Iris pigment epithelial cell (primary cell): ENCODE measurements around the gene EEF1AKMT3.
A peak's percentile ranks its signal among the peaks of the same experiment; 100 is the strongest.

ENCODE experiments used
- DNase-seq: peaks from one replicate; pipeline ENCODE4 v3.0.0-alpha.2; 2011; ENCODE audit warnings: low read depth

EEF1AKMT3 gene

DNA sequence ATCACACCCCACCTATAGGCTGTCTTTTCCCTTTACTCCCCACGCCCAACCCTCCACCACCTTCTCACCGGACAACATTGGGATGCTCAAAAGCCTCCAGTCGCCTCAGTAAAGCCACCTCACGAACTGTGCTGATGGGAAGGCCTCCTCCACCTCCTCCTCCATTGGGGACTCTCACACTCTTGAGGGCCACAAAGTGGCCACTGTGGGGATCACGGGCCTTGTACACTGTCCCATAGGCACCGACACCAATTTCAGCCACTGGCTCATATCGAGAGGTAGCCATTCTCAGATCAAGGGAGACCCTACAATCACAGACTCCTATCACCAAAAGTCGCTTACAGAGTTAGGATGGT lies 21.0 kb upstream of the EEF1AKMT3 start:
- DNase-seq, result no peak

DNA sequence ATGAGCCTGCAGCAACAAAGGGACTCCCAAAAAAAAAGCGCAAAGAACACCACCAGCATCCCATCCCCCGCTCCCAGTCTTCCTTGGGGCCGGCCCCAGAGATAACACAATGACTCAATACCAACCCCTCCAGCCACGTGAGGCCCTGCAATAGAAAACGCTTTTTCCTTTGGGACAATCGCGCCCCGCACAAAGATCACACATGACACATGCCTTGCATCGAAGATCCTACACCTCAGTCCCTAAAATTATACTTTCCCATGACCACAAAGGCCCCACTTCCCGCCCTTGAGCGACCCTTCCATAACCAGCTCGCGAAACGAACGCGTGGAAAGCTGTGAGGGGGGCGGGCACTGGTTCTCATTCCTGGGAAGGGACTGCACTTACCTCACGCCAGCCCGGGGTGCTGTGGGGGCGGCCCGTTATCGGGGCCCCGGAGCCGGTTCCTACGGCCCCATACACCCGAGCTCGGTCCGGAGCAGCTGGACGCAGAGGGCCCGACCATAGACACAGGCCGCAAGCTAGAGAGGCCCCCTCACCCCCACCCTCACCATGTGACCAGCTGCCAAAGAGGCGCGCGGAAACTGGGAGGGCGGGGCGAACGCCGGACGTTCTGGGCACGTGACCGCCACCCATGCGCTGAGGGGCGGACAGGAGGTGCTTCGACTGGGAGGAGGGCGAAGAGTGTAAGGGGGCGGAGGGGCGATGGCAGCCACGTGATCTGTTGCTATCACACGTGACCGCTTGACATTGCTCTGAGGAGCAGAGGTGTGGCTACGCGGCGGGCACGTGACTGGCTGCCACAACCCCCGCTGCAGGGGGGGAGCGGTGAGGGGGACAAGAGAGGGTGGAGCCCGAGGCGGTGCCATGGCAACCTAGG lies 20.4 kb upstream of the EEF1AKMT3 start, which contains the start of gene CDK4:
CDK4 (minus strand) TSS at position 523 of the 880 bp plus-strand sequence. CDS start 593 bp downstream, outside the sequence.
- peak; percentile 100 for DNase-seq

DNA sequence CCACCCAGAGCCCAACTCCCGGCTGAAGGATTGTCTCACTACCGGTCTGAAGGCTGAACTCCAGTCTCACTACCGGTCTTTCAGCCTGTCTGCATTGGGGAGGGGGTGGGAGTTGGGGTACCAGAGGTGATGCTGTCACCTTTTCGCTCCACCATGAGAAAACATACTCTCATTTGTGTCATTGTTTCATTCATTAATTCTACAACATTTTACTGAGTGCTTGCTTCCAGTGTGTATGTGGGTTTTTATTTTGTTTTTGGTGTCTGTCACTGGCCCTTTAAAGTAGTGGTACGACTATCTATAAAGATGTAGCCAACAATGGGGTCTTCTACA lies 19.8 kb upstream of the EEF1AKMT3 start:
- DNase-seq, result no peak

DNA sequence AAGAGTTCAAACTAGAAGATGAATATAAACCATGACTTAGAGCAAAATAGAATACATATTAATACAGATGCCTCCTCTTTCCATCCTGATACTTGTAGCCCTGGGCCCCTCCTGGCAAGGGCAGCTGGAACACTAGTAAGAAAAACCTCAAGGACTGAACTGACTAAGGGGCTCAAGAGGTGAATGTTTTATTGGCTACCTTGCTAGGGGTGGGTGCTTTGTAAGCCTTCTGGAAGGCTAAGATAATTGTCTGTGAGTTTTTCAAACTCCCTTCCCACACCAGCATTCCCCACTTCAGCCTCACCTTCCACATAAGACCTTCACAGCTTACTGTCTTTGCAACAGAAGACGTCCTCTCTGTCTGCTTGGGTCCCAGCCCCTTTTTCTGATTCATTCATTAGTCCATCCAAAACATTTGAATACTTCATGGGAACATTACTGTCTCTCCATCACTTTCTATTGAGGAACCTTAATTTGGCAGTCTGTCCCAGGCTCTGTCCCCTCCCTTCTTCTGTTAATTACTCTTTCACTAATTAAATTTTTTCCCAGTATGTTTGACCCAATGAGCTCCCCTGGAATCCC lies 18.6 kb upstream of the EEF1AKMT3 start:
- no peak for DNase-seq

DNA sequence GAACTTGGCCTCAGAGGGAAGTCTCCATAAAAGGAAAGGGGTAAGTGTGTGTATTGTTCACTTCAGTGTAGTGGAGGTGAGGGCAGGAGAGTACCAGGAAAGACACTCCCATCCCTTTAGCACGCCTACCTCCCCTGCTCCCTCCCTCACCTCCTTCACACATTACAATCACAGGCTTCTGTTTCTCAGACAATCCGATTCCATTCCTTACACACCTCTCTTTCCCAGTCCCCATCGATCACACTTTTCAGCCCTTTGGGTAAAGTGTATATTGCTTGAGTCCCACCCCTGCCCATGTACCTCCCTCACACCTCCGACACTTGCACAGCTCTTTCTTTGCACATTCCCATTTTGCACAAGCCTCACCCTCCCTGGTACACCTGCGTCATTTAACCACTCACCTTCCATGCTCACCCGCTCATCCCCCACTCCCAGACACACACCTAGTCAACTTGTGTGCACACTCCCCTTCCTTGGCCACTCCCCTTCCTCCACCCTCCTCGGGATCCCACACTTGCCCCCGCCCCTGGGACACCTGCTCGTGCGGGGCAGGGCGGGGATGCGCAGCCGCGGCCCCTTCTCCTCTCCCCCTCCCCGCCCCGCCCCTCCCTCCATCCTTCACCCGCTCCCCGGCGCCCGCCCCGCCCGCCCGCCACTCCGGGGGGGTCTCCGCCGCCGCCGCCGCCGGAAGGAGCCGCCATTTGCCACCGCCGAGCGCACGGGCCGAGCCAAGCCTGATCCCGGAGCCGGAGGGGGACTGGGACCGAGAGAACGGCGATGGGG lies 17.8 kb upstream of the EEF1AKMT3 start, which contains the start of gene MARCHF9:
MARCHF9 (plus strand) TSS at position 693 of the 783 bp plus-strand sequence. CDS start 426 bp downstream, outside the sequence.
- DNase-seq, result no peak

DNA sequence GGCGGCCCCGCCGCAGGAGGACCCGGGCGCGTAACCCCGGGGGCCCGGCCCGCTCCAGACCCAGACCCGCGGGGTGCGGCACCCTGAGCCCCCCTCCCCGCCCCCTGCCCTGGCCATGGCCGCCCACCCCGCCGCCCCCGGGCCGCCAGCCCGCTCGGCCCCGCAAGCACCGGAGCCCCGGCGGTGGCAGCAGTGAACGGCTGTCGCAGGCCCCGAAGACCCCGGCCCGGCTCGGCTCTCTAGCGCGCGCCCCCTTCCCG lies 17.3 kb upstream of the EEF1AKMT3 start:
- DNase-seq, result no peak

DNA sequence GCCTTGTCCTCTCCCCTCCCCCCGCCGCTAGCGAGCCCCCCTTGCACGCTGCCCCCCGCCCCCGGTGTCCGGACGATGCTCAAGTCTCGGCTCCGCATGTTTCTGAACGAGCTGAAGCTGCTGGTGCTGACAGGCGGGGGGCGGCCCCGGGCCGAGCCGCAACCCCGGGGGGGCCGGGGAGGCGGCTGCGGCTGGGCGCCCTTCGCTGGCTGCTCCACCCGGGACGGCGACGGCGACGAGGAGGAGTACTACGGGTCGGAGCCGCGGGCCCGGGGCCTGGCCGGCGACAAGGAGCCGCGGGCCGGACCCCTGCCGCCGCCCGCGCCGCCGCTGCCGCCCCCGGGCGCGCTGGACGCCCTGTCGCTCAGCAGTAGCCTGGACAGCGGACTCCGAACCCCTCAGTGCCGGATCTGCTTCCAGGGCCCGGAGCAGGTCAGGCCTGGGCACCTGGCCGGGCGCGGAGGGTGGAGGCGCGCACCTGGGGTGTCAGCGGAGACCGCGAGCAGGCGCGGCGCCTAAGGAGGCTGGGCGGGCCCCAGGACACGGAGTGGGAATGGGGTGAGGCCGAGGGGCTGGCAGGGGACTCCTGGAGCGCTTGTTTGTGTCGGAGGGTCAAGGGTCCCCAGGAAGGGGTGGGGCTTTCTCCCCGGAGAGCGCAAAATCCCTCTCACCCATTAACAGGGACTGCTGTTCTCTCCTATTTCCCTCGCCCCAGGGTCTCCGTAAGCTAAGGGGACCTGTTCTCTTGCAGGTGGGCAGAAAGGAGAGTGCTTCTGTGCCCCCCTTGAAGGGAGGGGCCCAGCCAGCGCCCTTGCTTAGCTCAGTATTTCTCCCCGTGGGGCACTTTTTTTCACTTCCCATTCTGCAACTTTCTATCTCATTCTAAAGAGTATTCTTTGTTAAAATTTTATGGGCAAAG lies 16.7 kb upstream of the EEF1AKMT3 start:
- DNase-seq, result no peak

DNA sequence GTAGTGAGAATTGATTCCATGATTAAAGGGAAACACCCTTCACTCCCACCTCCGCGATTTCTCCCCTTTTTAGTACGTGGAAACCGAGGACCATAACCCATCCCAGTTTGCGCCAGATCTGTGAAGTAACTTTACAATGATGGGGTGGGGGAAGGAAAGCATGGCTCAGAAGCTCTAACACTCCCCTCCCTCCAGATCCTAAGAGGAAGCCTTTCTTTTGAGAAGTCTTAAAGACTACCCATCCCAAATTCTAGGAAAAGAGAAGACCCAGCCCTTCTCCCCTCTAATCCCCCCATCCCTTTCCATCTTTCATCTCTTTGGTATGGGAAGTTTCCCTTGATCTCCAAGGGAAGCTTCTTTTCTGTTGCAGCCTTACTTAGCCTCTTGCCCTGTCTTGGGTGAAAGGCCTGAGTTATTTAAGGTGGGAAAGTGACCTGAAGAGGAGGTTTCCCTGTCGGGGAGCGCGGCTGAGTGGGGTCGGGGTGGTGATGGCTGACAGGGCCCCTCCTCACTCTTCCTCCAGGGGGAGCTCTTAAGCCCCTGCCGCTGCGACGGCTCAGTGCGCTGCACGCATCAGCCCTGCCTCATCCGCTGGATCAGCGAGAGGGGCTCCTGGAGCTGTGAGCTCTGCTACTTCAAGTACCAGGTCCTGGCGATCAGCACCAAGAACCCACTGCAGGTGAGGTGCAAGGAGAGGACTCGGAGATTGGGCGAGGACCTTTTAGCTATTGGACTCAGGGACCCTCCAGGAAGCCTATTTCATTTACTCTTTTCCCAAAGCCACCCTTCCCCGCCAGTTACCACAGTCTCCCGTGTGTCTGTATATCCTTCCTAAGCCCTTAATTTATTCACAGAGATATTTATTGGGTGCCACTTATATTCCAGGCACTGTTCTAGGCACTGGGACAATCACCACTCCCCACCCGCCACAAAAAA lies 15.7 kb upstream of the EEF1AKMT3 start:
- DNase-seq, result no peak

DNA sequence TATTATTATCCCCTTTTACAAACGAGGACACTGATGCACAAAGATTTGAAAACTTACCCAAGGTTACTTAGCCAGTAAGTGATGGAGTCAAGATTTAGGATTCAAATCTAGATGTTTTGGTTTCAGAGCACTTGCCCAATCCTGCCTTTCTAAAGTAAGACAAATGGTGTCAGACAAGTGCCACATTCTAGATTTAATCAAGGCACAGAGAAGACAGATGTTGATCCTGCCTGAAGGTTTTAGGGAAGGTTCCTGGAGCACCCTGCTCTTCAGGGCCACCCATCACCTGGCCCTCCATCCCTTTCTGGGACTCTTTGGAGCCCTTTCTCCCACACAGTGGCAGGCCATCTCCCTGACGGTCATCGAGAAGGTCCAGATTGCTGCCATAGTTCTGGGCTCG lies 14.6 kb upstream of the EEF1AKMT3 start:
- DNase-seq, result no peak

DNA sequence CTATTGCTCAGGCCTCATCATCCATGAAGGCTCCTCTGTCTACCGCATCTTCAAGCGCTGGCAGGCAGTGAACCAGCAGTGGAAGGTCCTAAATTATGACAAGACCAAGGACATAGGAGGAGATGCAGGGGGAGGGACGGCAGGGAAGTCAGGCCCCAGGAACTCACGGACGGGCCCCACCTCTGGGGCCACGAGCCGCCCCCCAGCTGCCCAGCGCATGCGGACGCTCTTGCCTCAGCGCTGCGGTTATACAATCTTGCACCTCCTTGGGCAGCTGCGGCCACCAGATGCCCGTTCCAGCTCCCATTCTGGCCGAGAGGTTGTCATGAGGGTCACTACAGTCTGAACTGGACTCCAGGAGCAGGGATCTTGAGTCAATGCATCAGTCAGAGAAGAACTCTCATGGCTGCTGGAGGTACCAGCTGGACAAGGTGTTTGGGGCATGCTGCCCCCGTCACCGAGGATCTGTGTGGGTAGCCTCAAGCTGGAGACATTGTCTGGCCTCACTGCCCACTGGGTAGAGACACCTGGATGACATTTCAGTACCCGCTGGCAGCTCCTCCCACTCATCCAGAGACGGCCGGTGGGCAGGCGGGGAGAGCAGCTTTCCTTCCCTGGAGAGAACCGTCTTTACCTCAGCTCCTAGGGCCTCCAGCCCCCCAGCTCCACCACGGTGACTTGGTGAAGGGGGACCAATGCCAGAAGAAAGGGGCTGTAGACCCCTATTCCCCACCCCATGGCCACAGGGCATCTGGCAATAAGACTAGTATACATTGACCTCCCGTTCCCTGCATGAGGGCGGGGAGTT lies 13.7 kb upstream of the EEF1AKMT3 start:
- DNase-seq, result no peak

DNA sequence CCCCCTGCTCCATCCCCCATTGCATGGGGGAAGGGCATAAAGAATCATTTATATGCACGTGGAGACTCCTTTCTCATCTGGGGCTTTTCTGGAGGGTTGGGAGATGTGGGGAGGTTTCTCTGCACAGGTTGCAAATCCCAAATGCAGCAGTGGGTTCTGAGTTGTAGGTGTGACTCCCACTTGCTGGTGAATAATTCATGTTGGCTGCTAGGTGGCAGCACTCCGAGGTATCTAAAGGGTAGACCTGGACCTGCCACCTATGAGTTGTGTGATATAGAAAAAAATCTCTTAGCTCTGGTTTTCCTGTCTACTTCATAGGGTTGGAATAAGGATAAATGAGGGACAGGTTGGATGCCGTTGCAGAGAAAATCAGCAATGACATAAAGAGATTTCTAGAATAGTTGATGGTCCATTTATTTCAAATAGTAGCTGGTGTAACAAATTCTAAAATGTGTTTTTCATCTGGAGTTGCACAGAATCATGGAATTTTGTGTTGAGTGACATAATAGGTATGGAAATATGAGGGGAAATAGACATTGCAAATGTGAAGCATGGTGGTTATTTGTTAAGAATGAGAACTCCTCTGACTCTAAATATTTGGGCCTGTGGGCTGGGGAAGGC lies 12.9 kb upstream of the EEF1AKMT3 start:
- DNase-seq, result peak; percentile 43

DNA sequence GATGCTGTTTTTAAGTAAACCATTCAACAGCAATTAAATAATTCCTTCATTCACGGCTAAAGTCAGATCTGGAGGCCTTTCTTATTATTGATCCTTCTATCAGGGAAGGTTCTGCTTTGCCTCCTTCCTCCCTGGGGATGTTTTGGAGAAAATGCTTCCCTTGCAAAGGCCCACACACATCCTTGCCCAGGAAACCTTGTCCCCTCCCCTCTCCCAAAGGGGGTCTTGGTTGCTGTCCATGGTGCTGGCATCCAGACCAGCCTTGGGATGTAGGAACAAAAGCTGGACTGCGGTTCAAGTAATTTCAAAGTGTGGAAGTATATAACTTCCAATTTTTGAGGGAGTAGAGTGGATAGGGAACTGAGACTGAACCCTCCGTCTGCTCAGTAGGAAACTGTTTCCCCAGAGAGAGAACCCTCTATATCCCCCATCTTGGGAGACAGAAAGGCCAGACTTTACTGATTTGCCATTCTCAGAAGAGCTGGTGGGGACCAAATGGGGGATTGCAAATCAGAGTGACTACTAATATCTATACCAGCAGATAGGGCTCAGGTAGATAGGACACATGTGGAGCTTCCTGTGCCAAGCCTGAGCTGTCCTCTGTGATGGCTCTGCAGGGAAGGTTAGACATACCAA lies 11.9 kb upstream of the EEF1AKMT3 start:
- DNase-seq, result no peak

DNA sequence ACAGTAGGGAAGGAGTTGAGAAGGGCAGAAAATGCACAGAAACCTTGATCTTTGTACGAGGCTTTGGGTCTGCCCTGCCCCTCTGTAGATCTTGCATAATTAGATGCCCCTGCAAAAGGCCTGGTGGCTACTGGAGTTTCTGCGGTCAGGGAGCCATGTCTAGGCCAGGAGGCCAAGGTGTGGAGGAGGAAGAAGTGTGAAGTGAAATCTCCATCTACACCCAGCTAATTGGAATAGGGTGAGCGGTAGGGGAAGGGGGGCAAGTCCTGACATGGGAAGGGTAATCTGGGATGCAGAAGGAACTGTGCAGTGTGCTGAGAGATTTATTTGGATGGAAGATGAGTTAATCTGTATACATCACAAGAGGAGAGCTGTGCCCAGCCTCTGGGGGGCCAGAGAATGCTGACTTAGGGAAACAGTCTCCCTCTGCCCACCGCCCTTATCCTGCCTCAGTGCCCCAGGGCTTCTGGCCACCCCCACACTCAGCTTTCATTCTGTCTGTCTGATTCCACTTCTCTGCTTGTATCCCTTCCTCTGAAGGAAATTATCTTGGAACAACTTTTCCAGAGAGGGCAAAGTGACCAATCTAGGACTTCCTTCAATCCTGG lies 10.9 kb upstream of the EEF1AKMT3 start:
- no peak for DNase-seq

DNA sequence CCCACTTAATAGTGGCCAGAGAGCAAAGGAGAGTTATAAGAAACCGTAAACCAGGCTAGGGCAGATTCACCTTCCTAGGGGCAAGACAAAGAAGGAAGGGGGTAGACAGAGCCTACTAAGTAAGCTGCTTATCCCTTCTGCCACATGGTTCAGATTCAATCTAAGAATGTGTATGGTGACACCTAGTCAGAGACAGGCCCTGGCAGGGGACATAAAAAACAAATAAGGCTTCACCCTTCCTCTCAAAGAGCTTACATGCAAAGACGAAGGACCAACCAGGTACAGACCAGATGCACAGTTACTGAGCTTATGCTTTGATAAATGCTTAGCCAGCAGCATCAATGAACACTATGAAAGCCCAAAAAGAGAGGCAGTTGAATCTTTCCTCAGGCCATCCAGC lies 10.0 kb upstream of the EEF1AKMT3 start:
- DNase-seq, result no peak

DNA sequence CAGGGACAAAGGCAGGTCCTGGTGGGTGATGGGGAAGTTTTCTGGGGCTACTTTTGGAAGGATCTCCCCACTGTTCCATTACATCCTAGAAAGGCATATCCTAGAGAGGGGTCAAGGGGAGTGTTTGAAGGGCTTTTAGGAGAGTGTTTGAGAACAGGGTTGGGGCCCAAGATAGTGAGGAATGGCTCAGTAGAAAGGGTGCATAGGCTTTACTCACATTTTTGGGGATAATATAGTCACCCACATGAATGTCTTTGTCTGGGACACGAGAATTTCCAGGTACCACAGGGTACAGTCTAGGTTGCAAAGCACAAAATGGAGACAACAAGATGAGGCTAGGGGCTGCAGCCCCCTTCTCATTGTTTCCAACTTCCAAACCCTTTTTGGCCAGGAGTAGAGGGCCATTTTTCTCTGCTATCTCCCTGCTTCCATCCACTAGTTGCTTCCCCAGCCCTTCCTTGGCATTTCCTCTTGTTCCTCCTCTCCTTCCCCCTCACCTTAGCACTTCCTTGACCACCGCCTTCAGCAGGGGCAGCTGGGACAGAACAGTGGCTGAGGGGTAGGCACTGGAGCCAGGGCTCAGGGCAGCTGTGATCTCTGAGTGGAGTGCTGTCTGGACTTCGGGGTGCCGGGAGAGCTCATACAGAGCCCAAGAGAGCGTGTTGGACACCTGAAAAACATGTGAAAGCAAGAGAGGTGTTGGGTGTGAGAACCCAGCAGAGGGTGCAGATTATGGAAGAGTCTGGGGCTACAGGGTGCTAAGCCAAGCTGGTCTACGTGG lies 8.3 kb upstream of the EEF1AKMT3 start:
- DNase-seq, result no peak

DNA sequence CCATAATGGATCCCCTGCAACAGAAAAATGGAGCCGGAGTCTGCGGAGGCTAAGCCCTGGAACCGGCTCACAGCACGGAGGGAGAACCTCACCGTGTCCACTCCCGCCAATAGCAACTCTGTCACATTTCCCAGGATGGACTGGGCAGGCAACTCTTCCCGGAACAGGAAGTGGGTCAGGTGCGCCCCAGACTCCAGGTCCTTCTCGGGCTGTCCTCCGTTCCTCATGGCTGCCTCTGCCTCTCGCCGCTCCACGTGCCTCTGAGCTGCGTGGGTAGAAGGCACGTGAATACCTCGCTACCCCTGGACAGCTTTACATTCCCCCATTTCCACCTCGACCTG lies 7.8 kb upstream of the EEF1AKMT3 start:
- DNase-seq, result no peak

DNA sequence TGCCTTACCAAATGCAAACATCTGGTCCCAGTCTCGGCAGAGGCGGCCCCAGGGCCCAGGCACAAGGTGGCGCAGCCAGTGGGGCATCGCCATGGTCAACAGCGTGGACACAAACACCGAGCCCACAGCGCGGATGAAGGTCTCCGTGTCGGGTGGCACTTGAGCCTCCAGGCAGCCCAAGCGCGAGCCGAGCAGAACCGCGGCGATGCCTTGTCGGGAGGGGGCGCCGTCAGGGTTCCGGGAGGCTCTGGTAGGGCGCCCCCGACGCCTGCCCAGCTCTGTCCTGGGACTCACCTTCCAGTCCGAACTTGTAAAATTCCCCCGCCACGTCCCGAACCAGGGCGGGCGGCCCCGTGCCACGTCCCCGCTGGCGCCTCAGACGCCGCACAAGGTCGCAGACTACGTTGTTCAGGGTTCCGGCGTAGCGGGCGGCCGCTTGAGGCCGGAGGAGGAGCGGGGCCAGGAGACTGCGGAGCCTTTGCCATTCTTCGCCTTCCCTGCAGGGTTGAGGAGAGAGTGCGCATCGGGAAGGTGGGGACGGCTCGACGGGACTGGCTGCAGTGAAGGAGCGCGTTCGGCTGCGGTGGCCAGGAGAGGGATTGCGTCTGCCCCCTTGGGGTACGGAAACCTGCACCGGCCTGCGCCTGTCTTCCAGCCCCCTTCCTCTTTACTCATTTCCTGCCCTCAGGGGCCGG lies 7.3 kb upstream of the EEF1AKMT3 start:
- peak; percentile 44 for DNase-seq
